ENCODE measurements around the gene HOXD3. TPM values are rescaled to one million over a fixed set of nuclear protein-coding genes. Genes with fewer than 3 reads are reported as not detected.

Gene HOXD3
- total RNA-seq, 1 experiment from 2014 or later = not detected

DNA sequence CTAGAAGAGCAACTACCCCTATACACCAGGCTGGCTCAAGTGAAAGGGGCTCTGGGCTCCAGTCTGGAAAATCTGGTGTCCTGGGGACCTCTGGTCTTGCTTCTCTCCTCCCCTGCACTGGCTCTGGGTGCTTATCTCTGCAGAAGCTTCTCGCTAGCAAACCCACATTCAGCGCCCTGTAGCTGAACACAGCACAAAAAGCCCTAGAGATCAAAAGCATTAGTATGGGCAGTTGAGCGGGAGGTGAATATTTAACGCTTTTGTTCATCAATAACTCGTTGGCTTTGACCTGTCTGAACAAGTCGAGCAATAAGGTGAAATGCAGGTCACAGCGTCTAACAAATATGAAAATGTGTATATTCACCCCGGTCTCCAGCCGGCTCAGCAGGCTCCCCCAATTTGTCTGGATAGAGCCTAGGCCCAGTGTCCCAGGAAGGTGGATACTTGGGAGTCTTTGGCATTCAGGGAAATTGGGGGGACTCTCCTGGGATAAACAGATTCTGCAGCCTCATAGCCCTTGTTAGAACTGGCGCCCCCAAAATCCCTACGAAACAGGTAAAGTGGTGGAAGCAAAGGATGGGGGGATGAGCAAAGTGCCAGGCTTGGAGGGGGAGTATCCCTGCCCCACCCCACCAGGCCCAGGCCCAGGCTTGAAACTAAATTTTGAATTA, 8.2 kb upstream of the HOXD3 start:
- DNase-seq (ENCODE audit: low spot score) = no peak

DNA sequence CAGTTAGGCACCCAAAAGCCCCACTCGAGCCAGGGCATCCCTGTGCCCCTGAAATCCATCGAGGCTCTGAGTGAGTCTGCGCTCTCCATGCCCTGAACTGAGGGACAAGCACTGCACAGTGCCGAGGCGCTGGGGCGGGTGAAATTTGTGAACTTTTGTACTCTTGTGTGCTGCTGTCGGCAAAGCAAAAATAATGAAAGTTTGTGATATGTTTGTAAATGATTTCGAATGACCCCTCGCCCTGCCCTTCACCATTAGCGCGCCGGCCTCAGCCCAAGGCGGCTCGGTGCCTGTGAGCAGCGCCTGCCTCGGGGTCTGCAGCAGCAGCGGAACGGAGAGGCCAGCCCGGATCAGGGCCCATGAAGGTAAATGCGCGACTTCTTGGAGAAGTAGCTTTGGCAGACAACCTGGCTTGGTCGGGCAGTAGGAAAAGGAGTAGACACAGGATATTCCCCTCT, 7.6 kb upstream of the HOXD3 start:
- DNase-seq (ENCODE audit: low spot score) = no peak

DNA sequence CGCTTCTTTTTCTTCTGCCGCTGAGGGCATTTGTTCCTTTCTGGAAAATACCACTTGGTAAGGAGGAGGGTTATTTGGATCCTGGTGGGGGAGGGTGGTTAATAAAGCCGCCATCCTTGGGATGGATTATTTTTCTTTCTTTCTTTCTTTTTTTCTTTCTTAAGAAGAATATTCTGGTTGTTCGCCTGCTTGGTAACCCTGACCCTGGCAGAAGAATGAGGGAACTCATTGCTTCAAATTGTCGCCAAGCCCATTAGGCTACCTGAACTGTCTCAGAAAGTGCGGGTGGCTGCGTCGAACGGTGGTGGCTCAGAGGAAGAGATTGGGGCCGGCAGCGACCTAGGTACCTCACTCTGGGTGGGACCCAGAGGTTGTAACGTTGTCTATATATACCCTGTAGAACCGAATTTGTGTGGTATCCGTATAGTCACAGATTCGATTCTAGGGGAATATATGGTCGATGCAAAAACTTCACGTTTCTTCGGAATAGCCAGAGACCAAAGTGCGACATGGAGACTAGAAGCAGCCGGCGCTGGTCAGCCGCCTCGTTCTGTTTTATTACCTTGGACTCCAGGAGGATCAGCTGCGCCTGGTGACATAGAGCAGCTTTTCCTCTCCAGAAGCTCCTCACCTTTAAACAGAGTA, 7.0 kb upstream of the HOXD3 start:
- DNase-seq (ENCODE audit: low spot score) = no peak

DNA sequence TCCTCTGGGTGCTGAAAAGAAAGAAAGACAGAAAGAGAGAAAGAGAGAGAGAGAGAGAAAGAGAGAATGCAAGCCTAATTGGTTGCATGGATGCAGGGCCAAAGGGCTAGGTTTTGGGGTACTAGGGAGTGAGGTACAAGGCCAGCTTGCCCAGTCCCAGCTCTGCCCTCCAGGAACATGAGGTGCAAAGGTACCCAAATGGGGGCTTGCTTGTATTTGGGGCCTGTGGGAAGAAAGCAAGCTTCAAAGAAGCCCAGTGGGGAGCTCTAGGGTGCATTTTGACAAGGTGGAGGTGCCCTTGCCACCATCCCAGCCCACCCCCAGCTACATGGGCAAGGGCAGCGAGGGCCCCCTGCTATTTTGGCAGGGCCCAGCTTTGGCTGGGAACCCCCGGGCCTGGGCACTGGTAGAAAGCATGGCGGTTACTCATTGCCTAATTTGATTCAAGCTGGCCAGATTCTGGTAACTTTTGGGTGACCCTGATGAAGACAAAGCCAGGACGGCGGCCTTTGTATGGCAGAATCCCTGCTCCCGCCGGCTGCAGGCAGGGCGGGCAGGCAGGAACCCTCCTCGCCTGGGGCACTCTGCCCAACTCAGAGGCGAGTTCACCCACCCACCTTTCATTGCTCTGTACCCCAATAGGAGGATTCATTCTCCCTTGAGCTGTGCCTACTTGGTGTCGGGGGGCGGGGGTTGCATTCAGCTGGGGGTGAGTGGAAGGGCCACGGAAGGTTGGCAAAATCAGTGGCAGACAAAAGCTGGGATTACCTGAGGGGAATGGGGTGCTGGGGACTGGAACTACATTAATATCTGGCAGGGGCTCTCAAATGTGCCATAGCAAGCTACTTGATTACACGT, 6.3 kb upstream of the HOXD3 start:
- DNase-seq (ENCODE audit: low spot score) = no peak

DNA sequence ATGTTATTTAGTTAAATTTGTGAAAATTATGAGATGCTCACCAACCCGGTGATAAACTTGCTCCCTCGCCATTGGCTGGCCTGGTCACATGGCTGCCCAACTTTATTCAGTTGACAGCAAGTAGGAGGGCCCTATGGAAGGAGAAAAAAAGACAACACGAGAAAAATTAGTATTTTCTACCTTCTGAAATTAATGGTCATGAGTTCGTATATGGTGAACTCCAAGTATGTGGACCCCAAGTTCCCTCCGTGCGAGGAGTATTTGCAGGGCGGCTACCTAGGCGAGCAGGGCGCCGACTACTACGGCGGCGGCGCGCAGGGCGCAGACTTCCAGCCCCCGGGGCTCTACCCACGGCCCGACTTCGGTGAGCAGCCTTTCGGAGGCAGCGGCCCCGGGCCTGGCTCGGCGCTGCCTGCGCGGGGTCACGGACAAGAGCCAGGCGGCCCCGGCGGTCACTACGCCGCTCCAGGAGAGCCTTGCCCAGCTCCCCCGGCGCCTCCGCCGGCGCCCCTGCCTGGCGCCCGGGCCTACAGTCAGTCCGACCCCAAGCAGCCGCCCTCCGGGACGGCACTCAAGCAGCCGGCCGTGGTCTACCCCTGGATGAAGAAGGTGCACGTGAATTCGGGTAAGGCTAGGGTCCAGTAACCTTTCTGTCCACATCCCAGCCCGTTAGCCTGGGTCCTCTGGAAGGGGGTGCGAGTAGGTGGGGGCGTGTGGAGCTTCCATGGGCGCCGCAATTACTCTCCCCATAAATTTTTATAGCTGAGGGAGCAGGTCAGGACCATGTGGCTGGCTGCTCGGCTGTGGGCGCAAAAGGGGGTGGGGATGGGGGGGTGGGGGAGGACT, 5.4 kb upstream of the HOXD3 start, which contains the start of gene HOXD4:
HOXD4 (plus strand) TSS at position 109 of the 846 bp plus-strand sequence; CDS start at position 193, 84 bp downstream.
- no peak for DNase-seq (ENCODE audit: low spot score)

DNA sequence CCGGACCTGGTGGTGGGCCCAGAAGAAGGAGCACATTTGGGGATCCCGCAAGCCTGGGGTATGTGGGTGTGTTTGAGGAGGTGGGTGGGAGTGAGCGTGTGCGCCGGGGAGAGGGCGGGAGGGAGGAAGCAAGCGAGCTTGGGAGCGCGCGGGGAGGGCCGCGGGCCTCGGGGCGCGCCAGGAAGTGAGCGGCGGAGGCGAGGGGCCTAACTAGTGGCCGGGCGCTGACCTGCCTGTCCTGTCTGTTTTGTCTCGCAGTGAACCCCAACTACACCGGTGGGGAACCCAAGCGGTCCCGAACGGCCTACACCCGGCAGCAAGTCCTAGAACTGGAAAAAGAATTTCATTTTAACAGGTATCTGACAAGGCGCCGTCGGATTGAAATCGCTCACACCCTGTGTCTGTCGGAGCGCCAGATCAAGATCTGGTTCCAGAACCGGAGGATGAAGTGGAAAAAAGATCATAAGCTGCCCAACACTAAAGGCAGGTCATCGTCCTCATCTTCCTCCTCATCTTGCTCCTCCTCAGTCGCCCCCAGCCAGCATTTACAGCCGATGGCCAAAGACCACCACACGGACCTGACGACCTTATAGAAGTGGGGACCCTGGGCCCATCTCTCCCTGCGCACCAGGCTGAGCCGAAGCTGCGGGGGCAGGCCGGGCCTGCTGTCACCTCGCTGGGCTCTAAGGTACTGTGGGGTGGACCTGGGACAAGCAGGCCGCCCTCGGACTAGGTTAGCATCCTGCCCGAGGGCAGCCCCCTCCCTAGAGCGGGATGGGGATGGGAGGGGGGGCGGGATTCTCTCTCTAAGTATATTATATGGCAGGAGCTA, 4.5 kb upstream of the HOXD3 start:
- no peak for DNase-seq (ENCODE audit: low spot score)

DNA sequence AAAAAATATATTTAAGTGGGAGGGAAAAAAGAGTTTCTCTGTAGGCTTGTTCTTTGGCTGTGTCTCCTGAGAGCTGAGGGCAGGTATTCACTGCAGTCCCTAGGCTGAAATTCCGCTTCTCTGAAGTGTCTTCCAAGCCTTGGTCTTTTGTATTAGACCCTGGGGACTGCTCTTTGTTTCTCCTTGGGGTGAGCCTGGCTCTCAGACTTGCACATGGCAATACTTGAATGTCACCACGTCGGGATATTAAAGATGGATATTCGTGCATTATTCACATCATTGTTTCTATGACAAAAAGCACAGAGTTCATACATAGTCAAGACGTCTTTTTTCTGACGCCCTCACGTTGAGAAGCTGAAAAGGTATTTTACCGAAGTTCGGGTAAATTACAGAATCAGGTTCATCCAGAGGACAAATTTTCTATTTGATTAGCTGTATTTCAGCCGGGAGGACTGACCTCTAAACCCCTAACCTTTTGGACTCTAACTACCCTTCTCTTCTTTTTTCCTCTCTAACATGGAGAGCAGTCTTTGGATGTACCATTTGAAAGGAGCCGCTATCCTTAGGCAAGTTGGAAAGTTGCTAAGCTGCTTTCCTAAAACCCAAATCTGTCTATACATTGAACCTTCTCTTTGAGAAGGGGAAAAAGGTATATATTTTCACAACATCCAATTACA, 2.4 kb upstream of the HOXD3 start:
- DNase-seq (ENCODE audit: low spot score) = no peak

DNA sequence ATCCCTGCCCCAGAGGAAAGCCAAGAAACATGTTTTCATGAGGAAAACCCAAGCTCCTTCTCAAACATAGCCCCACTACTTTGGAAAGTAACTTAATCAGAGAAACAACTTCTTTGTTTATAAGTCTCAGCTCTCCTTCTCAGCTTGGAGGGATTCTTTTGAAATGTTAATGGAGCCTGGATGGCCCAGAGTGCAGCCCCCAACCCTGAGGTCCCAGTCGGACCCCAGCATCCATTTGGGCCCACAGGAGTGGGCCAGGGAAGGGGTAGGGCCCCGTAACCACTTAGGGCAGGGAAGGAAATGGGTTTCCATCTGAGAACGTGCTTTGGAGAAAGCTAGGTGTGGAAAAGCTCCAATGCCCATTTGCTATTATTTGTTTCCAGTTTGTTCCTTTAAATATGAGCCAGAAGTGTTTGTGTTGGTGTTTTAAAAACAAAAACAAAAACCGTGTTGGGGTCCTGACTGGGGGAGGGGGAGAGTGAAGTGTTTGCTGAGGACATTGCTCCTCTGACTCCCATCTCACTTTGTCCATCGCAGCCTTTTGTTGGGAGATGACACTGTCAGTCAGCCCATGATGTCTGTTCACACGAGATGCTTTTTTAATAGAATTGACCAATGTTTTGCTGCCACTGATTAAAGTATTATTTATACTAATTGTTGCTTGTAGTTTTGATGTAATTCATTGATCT, 1.6 kb upstream of the HOXD3 start:
- no peak for DNase-seq (ENCODE audit: low spot score)

DNA sequence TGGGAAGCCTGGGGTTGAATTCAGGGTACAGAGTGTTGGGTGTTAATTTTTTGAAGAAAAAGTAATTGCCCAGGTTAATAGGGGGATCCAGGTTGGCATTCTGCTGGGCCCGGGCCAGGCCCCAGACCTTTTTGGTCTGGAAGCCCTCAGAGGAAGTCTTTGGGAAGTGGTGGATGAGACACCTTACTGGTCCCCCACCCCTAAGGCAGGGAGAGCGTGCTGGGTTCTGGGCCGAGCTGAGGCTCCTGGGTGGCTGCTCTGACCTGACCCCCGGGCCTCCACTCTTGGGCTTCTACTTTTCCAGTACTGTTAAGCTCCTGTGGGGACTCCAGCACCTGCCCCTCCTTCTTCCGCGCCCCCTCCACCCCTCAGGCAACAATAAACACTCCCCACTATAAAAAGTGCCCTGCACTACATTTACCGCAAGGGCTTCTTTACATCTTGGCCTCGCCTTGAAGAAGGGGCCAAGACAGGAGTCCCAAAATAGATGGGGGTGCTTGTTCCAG, 753 bp upstream of the HOXD3 start:
- no peak for DNase-seq (ENCODE audit: low spot score)

DNA sequence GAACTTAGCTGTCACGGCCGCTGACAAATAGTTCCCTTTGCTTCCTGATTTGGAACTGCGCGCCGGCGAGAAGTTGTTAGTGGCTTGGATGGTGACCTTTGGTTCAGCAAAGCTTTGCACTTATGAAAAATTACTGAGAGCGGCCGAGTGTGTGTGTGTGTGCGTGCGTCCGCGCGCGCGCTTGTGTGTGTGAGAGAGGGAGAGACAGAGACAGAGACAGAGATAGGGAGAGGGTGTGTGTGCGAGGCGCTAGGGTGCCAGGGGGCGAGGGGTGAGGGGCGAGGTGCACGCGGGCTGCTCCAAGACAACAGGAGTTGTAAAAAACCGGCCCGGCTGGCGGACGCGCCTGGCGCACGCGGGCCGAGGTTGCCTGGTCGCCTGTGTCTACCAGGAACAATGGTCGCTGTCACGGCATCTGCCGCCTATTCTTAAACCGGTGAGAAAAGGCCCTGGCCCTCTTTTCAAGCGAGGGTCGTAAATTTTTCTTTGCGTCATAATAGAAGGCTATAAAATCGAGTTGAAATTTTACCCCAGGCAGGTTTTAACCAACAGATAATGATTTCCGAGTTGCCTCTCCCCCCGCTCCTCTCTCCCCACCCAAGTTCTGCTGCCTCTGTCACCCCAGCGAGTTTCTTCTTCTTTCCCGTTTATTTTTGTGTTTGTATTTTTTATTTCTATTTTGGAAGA, 535 bp downstream of the HOXD3 start:
- DNase-seq (ENCODE audit: low spot score) = no peak

DNA sequence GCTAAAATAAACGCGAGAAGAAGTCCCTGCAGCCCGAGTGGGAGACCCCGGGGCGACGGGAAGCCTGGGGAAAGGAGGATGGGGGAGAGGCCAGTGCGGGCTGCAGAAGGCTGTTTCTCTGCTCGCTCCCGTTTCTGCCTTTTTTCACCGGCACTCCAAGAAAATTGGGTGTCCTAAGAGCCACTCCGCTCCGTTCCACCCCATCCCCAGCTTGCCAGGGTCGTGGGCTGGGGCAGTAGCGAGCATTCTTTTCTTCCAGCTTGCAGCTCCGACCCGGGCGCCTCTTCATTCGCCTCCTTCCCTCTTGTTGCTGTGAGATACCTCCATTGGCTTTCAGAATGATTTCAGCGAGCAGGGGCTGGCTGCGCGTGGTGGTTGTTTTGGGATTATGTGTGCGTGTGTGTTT, 1.1 kb downstream of the HOXD3 start:
- no peak for DNase-seq (ENCODE audit: low spot score)

DNA sequence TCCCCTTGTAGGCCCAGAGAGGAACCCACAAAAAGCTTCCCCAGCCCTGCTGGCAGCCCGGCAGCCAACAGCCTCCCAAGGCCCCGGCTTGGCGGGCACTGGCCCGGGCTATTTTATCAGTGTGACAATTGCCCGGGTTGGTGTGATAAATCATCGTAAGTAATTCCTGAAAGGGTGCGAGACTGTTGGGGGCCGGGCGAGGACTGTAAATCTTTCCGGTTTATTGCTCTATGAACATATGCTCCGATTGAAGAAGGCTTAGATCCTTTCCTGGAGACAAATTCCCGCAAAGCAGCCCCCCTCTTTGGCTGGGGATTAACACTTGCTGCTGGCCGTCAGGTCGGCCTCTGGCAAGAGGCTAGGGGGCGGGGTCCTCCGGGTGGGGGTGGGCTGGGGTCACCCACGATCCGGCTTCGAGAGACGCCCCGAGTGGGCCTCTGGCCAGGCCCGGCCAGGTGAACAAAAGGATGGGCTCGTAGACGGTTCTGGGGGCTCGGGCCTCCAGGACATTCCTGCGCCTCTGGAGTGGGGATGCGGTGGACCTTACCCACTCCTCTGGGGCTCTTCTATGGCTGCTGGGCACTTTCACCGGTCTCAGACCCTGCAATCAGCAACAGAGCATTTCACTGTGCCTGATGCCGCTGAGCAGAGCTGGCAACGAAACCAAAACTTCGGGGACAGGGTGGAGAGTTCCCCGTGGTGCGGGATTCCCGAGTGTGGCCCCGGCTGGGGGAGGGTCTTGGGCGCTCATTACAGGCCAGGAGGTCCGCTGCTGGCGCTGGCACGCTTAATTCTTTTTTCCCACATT, 2.0 kb downstream of the HOXD3 start:
- no peak for DNase-seq (ENCODE audit: low spot score)

DNA sequence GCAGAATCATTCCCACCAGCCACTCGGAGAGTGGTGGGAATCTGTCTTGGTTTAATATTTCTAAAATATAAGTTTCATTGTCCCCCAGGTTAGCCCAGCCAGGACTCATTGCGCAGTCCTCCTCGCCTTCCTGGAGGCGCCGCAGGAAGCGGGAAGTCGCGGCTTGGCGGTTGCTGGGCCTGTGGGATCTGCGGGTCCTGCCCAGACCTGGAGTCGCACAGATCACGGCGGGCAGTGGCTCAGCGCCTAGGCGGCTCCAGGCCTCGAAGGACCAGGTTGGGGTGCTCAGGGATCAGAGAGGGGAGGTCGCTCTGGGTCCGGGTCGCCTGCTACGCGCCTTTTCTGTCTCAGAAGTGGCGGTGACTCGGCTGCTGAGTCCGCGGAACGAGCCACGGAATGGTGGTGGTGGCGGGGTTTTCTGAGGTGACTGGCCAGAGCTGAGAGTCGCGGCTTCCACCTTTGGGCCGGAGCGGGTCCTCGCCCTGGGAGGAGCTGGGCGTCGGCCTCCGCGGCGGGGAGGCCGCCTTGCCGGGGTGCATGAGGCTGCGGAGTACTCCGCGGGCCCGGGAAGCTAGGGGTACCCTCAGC, 2.6 kb downstream of the HOXD3 start:
- DNase-seq (ENCODE audit: low spot score) = no peak

DNA sequence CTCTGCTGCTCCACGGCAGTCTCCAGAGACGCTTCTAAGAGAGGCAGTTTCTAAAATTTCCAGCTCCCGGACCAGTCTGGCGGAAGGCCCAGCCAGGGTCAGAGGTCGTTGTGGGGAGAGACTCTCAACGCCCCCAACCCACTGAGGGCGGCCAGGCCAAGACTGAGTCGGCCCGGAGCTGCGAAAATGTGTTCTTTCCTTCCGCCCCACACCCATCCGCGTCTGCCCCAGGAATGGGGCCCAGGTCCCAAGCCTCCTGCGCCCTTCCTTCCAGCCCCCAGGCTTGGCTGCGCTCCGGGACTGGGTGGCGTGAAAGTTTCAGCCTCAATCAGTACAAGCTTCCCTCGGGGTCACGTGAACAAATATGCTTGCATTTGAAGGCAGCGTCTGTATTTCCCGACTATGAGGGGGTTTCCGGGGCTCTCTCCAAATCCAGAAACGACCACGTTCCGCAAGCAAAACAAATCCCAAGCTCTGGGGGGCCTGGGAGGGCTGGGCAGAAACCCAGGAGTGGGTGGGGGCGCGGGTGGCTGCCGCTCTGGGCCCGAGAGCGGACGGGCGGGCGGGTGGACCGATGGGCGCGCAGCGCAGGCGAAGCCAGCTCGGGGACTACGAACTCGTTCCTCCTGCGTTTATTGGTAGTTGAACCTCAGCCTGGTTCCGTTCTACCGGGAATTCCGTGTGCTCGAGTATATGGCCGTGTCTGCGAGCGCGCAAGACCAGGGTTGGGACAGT, 3.3 kb downstream of the HOXD3 start:
- DNase-seq (ENCODE audit: low spot score) = no peak

DNA sequence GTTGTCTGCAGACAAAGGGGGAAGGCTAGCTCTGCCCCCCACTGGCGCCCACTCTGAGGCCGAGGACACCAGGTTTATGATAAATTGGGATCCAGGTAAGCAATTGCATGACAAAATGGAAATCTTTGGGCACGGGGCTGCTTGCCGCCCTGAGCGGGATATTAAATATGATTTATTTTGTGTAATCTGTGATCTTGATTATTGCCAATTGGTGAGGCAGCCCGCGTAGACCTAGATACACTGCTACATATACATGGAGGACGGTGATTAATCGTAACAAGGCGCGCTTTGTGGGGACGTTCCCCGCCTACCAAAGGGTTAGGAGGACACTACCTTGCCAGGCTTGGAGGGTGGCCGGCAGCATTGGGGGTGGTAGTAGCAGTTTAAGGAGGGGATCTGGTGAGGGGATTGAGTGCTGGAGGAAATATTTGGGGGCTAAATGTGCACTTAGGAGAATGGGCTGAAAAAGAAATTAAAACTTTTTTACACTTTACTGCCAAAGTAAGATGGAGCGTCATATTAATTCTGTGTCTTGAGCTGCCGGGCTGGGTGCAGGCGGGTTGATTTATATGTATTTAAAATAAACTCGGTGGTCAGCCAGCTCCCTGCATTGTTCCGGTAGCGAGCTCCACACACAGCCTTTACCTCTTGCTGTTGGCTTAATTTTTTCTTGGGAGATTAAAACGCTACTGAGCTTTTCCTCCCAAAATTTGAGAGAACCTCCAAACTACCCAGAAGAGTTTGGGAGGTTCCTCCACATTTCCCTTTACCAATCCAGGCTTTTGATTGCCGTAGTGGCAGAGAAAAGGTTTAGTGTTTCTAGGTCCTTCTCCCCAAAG, 4.1 kb downstream of the HOXD3 start:
- no peak for DNase-seq (ENCODE audit: low spot score)

Measured in HT-29 (cell line).